Pancreas (tissue), 10 donors: ENCODE results near the gene COL5A1. TPM values are rescaled to one million over a fixed set of nuclear protein-coding genes. Genes with fewer than 3 reads are reported as not detected.

Experiments used
- ATAC-seq, 4 donors: fragments of 200-7000 bp; cut with Tn5 transposase; one replicate each; pipeline versions ENCODE4 v1.8.0 to v1.9.1; 2020; ENCODE audit warnings: mild to moderate bottlenecking in 4 of 4, moderate library complexity in 4 of 4
- DNase-seq, 6 donors: peaks; one replicate each; pipeline ENCODE4 v3.0.0-alpha.2; 2020
- FAIRE-seq: peaks from 2 replicates; lab custom pipeline; 2012; peaks lifted over from hg19 to GRCh38; lab: Jason Lieb, UNC
- H3K27ac ChIP-seq, 4 donors: fragments of 200-600 bp; sonication (generic); 1 replicate in 3 of 4; 2 replicates in 1 of 4; pipeline versions ENCODE4 v1.5.0 to v1.8.0; 2020
- H3K27me3 ChIP-seq, 4 donors: fragments of 200-600 bp; one replicate each; pipeline ENCODE4 v1.8.0; 2021
- H3K36me3 ChIP-seq, 3 donors: fragments of 200-600 bp; sonication (generic) in 1 of 3; one replicate each; pipeline versions ENCODE4 v1.5.0 to v1.8.0; 2020 to 2021
- H3K4me1 ChIP-seq, 3 donors: fragments of 200-600 bp; one replicate each; pipeline ENCODE4 v1.8.0; 2021
- H3K4me3 ChIP-seq, 4 donors: fragments of 200-600 bp; sonication (generic) in 2 of 4; one replicate each; pipeline versions ENCODE4 v1.5.0 to v1.8.0; 2020 to 2021
- H3K9me3 ChIP-seq, 4 donors: fragments of 200-600 bp; one replicate each; pipeline ENCODE4 v1.8.0; 2021
- CTCF ChIP-seq, 4 donors: fragments of 200-600 bp; sonication (generic) in 3 of 4; IDR thresholded peaks; one replicate each; pipeline versions ENCODE4 v1.5.0 to v1.8.0; 2021; ENCODE audit warnings: antibody characterized with exemption in 4 of 4
- WGBS, 2 donors: extraction: QIAGEN DNeasy Blood & Tissue Kit; methylation state at CpG; one replicate each; pipeline ENCODE4 v1.1.7; 2013; 5-methylcytosine and 5-hydroxymethylcytosine counted together
- intact Hi-C, 3 donors: fragments of 100-400 bp; cut with DNase I; formaldehyde crosslinking; loops; one replicate each; pipeline versions ENCODE4 v1.11.1 to v1.14.2; 2022
- polyA plus RNA-seq, 2 donors: library from polyadenylated mRNA; stranded (reverse); fragments of 200-250 nt; gene quantifications; one replicate each; pipeline ENCODE4 v1.2.3, GENCODE V29; 2013
- total RNA-seq, 6 donors: library from RNA; stranded (reverse); fragmentation: NEBNext Ultra II Directional in 4 of 6; extraction: Animal tissue kit (Norgen Biotek cat#: 25700) in 4 of 6; gene quantifications; one replicate each; pipeline versions ENCODE4 v1.2.1 to v1.2.4, GENCODE V29; 2021 to 2023
- donor health status: healthy with polysubstance abuse.
- donor health status: DM: no; HTN: no; CAD: no; lungs with moderate emphysema.
- donor health status: DM: no; HTN: no; CAD: no.
- donor health status: control.
- donor health status: control.
- donor health status: Bipolar disorder and iron deficiency.
- donor health status: DM: yes; HTN: yes; CAD: no.
- donor health status: DM: no; HTN: no; CAD: no.
- donor health status: DM: no; HTN: no; CAD: no.
- donor health status: DM: yes; HTN: yes; CAD: no.

COL5A1 gene
- total and polyA plus RNA-seq, 8 donors: 1.2 to 62.8 (median 3.5) TPM

GRCh38 chr9:134776080-134776796, 134.6 kb downstream of the COL5A1 start:
- Histone ChIP-seq H3K4me3 (no peak overlapping the region), H3K36me3 (no peaks in the 10 kb centered on the region), H3K4me1 (no peaks in the 10 kb centered on the region), H3K9me3 (no peaks in the 10 kb centered on the region), H3K27ac (no peak overlapping the region), H3K27me3 (peaks cover 0 to 2% (median 0%) of the 10 kb centered on the region in 4 donors)
- 54 to 67% methylated on average over 19 of the region's 19 CpGs for WGBS, 2 donors
- DNase-seq: no peak
- intact Hi-C loops: loop anchor here in 1 of 3 donors (5.0 kb wide), 1 partner anchor 636 kb away; no protein-coding TSS in a partner anchor
- ATAC-seq: no peak
- no peak for FAIRE-seq
- TF ChIP-seq CTCF (IDR thresholded peaks at IDR 0.05): no peak

GRCh38 chr9:134777153-134777552, 135.6 kb downstream of the COL5A1 start:
- no peak for FAIRE-seq

GRCh38 chr9:134778156-134778555, 136.6 kb downstream of the COL5A1 start:
- no peak overlapping the region for H3K4me3 ChIP-seq
- DNase-seq (no peak), ATAC-seq (no peak), FAIRE-seq (no peak)
- no peaks in the 10 kb centered on the region for H3K9me3 ChIP-seq
- 65 to 77% methylated on average over 13 of the region's 13 CpGs for WGBS, 2 donors
- H3K36me3 ChIP-seq: no peaks in the 10 kb centered on the region
- H3K4me1 ChIP-seq: no peaks in the 10 kb centered on the region
- intact Hi-C loops: loop anchor here in 1 of 3 donors (5.0 kb wide), 1 partner anchor 634 kb away; no protein-coding TSS in a partner anchor
- H3K27ac ChIP-seq: no peak overlapping the region
- H3K27me3 ChIP-seq: peaks cover 0 to 2% (median 0%) of the 10 kb centered on the region in 4 donors
- no peak for TF ChIP-seq CTCF (IDR thresholded peaks at IDR 0.05)

More at GRCh38 chr9:134777153-134777552, 135.6 kb downstream of the COL5A1 start:
- 71 to 82% methylated on average over 13 of the region's 13 CpGs for WGBS, 2 donors
- Histone ChIP-seq H3K9me3 (no peaks in the 10 kb centered on the region), H3K27me3 (peaks cover 0 to 2% (median 0%) of the 10 kb centered on the region in 4 donors), H3K27ac (no peak overlapping the region), H3K36me3 (no peaks in the 10 kb centered on the region), H3K4me3 (no peak overlapping the region), H3K4me1 (no peaks in the 10 kb centered on the region)
- ATAC-seq (no peak), DNase-seq (no peak)
- TF ChIP-seq CTCF (IDR thresholded peaks at IDR 0.05): no peak
- intact Hi-C loops: loop anchor here in 1 of 3 donors (5.0 kb wide), 1 partner anchor 635 kb away; no protein-coding TSS in a partner anchor

- Histone ChIP-seq H3K27me3 (peaks cover 0 to 2% (median 0%) of the 10 kb centered on the region in 4 donors), H3K4me1 (no peaks in the 10 kb centered on the region), H3K9me3 (no peaks in the 10 kb centered on the region), H3K27ac (no peak overlapping the region), H3K36me3 (no peaks in the 10 kb centered on the region), H3K4me3 (no peak overlapping the region)
- intact Hi-C loops: loop anchor here in 1 of 3 donors (5.0 kb wide), 1 partner anchor 633 kb away; no protein-coding TSS in a partner anchor
- peak in 5 of 6 donors; percentile 32 to 72 (median 48) for DNase-seq
- peak; percentile 74 to 89 (median 78) for ATAC-seq
- WGBS, 2 donors: 34 to 41% methylated on average over 17 of the region's 17 CpGs
- no peak for FAIRE-seq
- peak; percentile 22 to 40 (median 36) for TF ChIP-seq CTCF (IDR thresholded peaks at IDR 0.05)
Measured at GRCh38 chr9:134778841-134779411, 137.3 kb downstream of the COL5A1 start.
